Activated CD8-positive, alpha-beta memory T cell treated with anti-CD3 and anti-CD28 coated beads for 36 hours (primary cell): ENCODE measurements around the gene ADAMTSL3. TPM values are rescaled to one million over a fixed set of nuclear protein-coding genes. Genes with fewer than 3 reads are reported as not detected.

Experiments
- CTCF ChIA-PET: fragments of 350-600 bp; sonication (Branson Sonifier 250); formaldehyde crosslinking; loops from one replicate; lab custom pipeline; 2021; ENCODE audit warnings: antibody characterized with exemption; lab: Charles Lee
- POLR2A ChIA-PET: fragments of 350-600 bp; sonication (Branson Sonifier 250); formaldehyde crosslinking; loops from one replicate; lab custom pipeline; 2021; ENCODE audit warnings: antibody characterized with exemption; lab: Charles Lee
- total RNA-seq, 2 experiments: library from RNA; stranded (reverse); gene quantifications; one replicate each; pipeline ENCODE4 v1.2.3, GENCODE V29; 2021

Gene ADAMTSL3
- total RNA-seq, 2 experiments from 2014 or later = not detected

GRCh38 chr15:83850501-83851245 is 196.8 kb downstream of the ADAMTSL3 start:
- ChIA-PET POLR2A (no interaction called here), CTCF (no interaction called here)

DNA sequence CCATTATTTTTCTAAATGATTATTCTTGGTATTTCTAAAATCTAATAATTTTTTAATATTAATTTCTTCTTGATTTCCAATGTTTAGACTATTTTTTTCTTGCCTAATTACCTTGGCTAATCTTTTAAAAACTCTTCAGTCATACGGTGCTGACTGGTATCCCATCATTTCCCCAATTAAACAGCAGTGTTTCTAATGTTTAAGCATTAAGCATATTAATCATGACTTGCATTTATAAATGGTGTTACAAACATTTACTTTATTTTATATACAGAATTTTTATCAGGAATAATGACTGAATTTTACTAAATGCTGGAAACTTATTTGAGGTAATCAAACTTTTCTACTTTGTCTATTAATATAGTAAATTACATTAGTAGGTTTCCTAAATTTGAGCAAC is 199.3 kb downstream of the ADAMTSL3 start:
- CTCF ChIA-PET = no interaction called here
- POLR2A ChIA-PET = no interaction called here

DNA sequence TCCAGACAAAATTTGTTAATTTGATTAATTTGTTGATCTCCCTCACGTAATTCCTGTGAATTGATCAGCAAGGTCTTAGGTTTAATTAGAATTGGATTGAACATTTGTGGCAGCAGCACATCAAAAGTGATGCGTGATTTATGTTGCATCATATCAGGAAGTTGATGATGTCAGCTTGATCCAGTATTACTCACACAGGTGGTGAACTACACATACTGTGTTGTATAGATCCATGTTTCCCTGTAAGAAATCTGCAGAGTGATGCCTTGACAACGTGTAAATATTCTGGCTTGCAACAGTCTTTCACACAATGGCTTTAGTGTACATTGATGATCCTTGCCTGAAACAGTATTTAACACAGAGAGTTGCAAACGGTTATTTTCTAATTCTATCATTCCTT is 200.4 kb downstream of the ADAMTSL3 start:
- ChIA-PET CTCF (no interaction called here), POLR2A (no interaction called here)

- CTCF ChIA-PET = no interaction called here
These were observed 201.2 kb downstream of the ADAMTSL3 start for GRCh38 chr15:83854950-83855707.

DNA sequence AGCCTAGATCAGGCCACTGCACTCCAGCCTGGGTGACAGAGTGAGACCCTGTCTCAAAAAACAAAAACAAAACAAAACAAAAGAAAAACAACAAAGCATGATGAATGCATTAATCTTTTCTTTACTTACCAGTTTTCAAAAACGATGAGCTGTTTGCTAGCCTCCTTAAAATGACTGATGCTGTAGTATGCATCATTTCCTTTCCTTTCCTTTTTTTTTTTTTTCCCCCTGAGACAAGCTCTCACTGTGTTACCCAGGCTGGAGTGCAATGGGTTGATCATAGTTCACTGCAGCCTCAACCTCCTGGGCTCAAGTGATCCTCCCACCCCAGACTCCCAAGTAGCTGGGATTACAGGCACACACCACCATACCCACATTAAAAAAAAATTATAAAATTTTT is 202.0 kb downstream of the ADAMTSL3 start:
- CTCF ChIA-PET = no interaction called here

More at GRCh38 chr15:83854950-83855707, 201.2 kb downstream of the ADAMTSL3 start:
- POLR2A ChIA-PET = interaction anchor here (0.5 kb wide), 1 partner anchor 490 kb away, joined by 4 read pairs; no protein-coding TSS in a partner anchor

DNA sequence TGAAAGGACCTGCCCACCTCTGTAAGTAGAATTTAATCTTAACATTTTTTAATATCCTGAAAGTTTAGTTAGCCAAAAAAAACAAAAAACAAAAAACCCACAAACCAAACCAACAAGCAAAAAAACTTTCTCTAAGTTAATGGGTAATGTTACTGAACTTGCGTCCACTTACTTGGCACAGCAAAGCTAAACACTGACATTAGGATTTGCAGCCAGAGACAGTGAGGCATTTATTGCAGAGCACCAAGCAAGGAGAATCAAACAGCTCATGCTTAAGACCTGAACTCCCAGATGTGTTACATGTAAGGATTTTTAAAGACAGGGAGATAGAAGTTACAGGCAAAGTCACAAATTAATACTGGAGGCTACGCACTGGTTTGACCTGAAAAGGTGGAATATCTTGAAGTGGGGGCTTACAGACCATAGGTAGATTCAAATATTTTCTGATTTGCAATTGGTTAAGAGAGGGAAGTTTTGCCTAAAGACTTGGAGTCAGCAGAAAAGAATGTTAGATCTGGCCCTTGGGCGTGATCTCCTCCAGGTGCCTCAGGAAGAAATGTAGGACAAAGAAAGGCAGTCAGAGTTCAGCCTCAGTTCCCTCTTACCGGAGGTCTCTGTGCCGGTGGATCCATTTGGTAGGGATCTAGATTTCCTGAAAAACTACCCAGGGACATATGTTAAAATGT is 205.0 kb downstream of the ADAMTSL3 start:
- ChIA-PET POLR2A (no interaction called here), CTCF (no interaction called here)

More for the DNA sequence above, 202.0 kb downstream of the ADAMTSL3 start:
- POLR2A ChIA-PET = no interaction called here

DNA sequence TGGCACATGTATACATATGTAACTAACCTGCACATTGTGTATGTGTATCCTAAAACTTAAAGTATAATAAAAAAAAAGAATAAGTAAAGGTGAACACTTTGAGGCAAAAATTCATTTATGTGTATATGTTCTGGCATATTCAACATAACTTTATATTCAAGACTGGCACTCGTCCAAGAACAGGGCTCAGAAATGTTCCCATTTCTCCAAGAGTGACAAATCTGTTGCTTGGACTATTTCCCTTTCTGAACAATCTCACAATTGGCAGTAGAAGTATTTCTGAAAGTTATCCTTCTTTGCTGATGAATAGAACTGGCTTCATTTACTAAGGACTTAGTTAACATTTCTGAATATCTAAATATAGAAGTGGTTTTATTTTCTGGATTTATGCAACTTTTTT is 212.8 kb downstream of the ADAMTSL3 start:
- CTCF ChIA-PET = no interaction called here
- POLR2A ChIA-PET = no interaction called here

DNA sequence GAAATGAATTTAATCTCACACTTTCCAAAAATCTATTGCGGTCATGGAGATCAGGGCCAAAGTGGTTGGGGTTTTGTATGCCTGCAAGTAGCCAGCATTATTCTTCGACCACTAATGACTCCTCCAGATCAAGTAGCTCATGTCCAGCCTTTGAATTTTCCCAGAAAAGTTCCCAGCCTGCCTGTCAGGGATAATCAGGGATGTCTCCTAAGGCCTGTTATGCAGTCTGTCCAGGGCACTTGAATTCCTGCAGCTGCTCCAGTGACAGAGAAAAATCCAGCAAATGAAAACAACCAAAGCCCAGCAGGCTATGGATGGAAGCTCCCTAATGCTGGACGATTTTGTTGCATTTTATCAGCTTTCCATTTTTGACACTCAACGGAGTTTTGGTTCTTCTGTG is 215.4 kb downstream of the ADAMTSL3 start:
- ChIA-PET POLR2A (no interaction called here), CTCF (no interaction called here)

- ChIA-PET CTCF (no interaction called here), POLR2A (no interaction called here)
These were observed 218.1 kb downstream of the ADAMTSL3 start for GRCh38 chr15:83871808-83872559.

- ChIA-PET POLR2A (no interaction called here), CTCF (no interaction called here)
These were observed 220.0 kb downstream of the ADAMTSL3 start for GRCh38 chr15:83873966-83874365.

- ChIA-PET POLR2A (no interaction called here), CTCF (no interaction called here)
These were observed 226.6 kb downstream of the ADAMTSL3 start for GRCh38 chr15:83880529-83880928.

DNA sequence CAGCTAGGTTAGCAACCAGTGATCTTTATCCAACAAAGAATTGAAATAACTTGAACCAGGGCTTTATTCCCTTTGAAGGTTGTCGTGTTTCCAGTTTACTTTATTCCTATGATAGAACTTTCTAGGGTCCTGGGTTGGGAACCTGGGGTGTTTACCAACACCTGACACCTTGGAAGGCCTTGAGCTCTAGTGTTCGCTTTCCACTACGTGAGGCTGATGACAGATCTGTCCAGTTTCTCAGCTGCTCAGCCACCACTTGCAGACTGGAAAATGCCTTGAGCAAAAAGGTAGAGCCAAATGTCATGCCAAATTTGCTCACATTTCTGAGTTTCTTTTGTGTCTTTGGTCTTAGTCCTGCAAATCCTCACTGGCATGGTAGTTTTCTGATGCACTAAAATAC is 227.2 kb downstream of the ADAMTSL3 start:
- POLR2A ChIA-PET = no interaction called here
- CTCF ChIA-PET = no interaction called here

GRCh38 chr15:83886321-83886720 is 232.4 kb downstream of the ADAMTSL3 start:
- CTCF ChIA-PET = no interaction called here
- POLR2A ChIA-PET = no interaction called here

DNA sequence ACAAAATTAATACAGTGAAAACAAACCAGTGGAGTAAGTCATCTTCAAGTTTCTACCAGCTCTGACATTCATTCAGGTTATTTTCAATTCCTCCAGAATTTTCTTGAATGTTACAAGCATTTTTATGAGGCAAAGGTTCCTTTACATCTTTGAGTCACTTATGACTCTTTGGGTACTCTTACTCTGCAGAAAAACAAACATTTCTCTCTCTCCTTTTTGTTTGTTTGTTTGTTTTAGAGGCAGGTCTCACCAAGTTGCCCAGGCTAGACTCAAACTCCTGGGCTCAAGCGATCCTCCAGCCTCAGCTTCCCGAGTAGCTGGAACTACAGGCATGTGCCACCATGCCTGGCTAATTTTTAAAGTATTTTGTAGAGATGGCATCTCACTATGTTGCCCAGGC is 233.5 kb downstream of the ADAMTSL3 start:
- ChIA-PET CTCF (no interaction called here), POLR2A (no interaction called here)

DNA sequence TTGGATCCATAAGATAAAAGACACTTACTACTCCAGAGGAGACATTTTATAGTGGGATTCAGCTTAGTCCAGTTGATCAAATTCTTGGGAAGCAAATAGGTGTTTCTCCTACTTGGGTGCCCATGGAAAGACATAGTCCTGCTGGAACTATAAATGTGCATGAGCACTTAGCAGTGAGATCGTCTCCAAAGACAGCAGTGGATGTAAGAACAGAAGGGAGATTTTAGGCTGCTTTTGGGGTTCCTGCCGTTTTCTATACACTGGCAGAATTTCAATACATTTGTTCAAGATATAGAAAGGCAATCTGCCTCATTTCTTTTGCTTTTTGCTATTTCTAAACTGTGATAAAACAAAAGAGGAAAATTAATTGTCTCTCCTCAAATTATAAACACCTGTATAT is 234.0 kb downstream of the ADAMTSL3 start:
- POLR2A ChIA-PET = no interaction called here
- CTCF ChIA-PET = no interaction called here

- POLR2A ChIA-PET = no interaction called here
- CTCF ChIA-PET = no interaction called here
These were observed 236.1 kb downstream of the ADAMTSL3 start for GRCh38 chr15:83889995-83890394.

GRCh38 chr15:83890587-83890986 is 236.7 kb downstream of the ADAMTSL3 start:
- CTCF ChIA-PET = no interaction called here
- POLR2A ChIA-PET = no interaction called here

DNA sequence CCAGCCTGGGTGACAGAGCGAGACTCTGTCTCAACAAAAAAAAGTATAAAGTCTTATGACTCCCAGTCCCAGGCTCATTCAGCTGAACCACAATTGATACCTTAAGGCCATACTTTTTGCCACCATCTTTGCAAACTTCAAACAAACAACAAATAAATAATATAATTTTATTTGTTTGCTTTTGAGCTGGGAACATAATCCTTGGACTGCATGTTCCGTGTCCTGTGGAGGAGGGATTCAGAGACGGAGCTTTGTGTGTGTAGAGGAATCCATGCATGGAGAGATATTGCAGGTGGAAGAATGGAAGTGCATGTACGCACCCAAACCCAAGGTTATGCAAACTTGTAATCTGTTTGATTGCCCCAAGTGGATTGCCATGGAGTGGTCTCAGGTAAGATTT is 238.6 kb downstream of the ADAMTSL3 start:
- CTCF ChIA-PET = no interaction called here

DNA sequence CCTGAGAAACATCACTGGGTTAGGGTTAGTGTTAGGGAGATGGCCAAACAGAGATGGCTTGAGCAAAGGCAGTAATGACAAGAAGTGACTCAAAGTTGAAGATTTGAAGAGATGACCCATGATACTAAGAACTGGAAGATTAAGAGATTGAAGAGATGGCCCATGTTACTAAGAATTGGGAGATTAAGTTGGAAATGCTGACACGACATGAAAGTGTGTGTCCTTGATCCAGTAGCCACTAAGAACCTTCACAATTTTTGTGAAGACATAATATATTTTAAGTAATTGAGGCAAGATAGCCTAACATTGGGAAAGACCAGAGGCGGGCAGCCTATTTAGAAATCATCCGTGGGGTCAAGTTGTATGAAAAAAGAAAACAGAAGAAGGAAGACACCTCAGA is 239.4 kb downstream of the ADAMTSL3 start:
- CTCF ChIA-PET = no interaction called here

More for the DNA sequence above, 238.6 kb downstream of the ADAMTSL3 start:
- POLR2A ChIA-PET = no interaction called here

DNA sequence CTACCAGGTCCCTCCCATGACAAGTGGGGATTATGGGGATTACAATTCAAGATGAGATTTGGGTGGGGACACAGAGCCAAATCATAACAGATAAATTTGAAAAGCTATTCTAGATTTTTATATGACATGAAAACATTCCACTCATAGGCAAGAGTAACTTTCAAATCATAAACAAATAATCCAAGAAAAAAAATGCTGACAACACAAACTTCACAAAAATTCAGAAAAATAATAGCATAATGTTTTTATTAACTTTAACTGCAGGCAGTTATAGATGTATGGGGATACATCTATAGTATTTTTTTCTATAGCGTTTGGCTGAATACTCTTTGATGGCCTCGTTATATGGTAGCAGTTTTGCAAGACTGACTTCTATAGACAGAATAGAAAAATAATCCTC is 243.1 kb downstream of the ADAMTSL3 start:
- ChIA-PET CTCF (no interaction called here), POLR2A (no interaction called here)

More for the DNA sequence above, 239.4 kb downstream of the ADAMTSL3 start:
- POLR2A ChIA-PET = no interaction called here
